ENCODE data around the gene MEIOC. TPM values are rescaled to one million over a fixed set of nuclear protein-coding genes. Genes with fewer than 3 reads are reported as not detected.
"Not testable (repeated sequence)": the region's sequence is repeated elsewhere in the genome, so short reads cannot be mapped to it uniquely, and the experiment has no call there.

MEIOC gene
- total RNA-seq, 4 donors from 2014 or later = 0.17 TPM; not detected in 3

- H3K4me3 ChIP-seq (ENCODE audit: low read depth, poor library complexity, severe bottlenecking) = no peak overlapping the region
- intact Hi-C loops (cut with DNase I; ENCODE audit: low total_unique reads) = no loop called here
- TF ChIP-seq CTCF (IDR thresholded peaks at IDR 0.05) (no peak), POLR2A (IDR thresholded peaks at IDR 0.05) (no peak)
- 90 to 95% methylated on average over 1 of the region's 1 CpG for WGBS, 2 donors
- DNase-seq (ENCODE audit: low spot score in 2 of 2) = no peak
Measured at GRCh38 chr17:44666006-44666405, 9.7 kb downstream of the MEIOC start.

GRCh38 chr17:44672479-44673093, 16.3 kb downstream of the MEIOC start:
- TF ChIP-seq POLR2A (IDR thresholded peaks at IDR 0.05) (no peak), CTCF (IDR thresholded peaks at IDR 0.05) (no peak)
- intact Hi-C loops (cut with DNase I; ENCODE audit: low total_unique reads) = no loop called here
- DNase-seq (ENCODE audit: low spot score in 2 of 2) = no peak
- no peak overlapping the region for H3K4me3 ChIP-seq (ENCODE audit: low read depth, poor library complexity, severe bottlenecking)

- TF ChIP-seq CTCF (IDR thresholded peaks at IDR 0.05) (no peak), POLR2A (IDR thresholded peaks at IDR 0.05) (no peak)
- DNase-seq (ENCODE audit: low spot score in 2 of 2) = no peak
- H3K4me3 ChIP-seq (ENCODE audit: low read depth, poor library complexity, severe bottlenecking) = no peak overlapping the region
- intact Hi-C loops (cut with DNase I; ENCODE audit: low total_unique reads) = no loop called here
- 87 to 90% methylated on average over 2 of the region's 2 CpGs for WGBS, 2 donors
Measured at GRCh38 chr17:44673893-44674292, 17.6 kb downstream of the MEIOC start.

- H3K4me3 ChIP-seq (ENCODE audit: low read depth, poor library complexity, severe bottlenecking) = no peak overlapping the region
- 66 to 69% methylated on average over 2 of the region's 2 CpGs for WGBS, 2 donors
- intact Hi-C loops (cut with DNase I; ENCODE audit: low total_unique reads) = no loop called here
- DNase-seq (ENCODE audit: low spot score in 2 of 2) = no peak
- TF ChIP-seq POLR2A (IDR thresholded peaks at IDR 0.05) = no peak
- no peak for TF ChIP-seq CTCF (IDR thresholded peaks at IDR 0.05)
Measured at GRCh38 chr17:44677136-44677535, 20.9 kb downstream of the MEIOC start.

GRCh38 chr17:44683303-44683702, 27.0 kb downstream of the MEIOC start:
- intact Hi-C loops (cut with DNase I; ENCODE audit: low total_unique reads); H3K4me3 ChIP-seq (ENCODE audit: low read depth, poor library complexity, severe bottlenecking); DNase-seq (ENCODE audit: low spot score in 2 of 2): not testable (repeated sequence)
- WGBS, 2 donors = 87 to 89% methylated on average over 4 of the region's 4 CpGs

- TF ChIP-seq POLR2A (IDR thresholded peaks at IDR 0.05) = no peak
- no peak for TF ChIP-seq CTCF (IDR thresholded peaks at IDR 0.05)
- intact Hi-C loops (cut with DNase I; ENCODE audit: low total_unique reads) = no loop called here
- no peak for DNase-seq (ENCODE audit: low spot score in 2 of 2)
- no peak overlapping the region for H3K4me3 ChIP-seq (ENCODE audit: low read depth, poor library complexity, severe bottlenecking)
- 84 to 89% methylated on average over 1 of the region's 1 CpG for whole genome bisulfite sequencing, 2 donors
Measured at GRCh38 chr17:44687756-44688155, 31.5 kb downstream of the MEIOC start.

All from lower leg skin (tissue), 4 donors.